Activated naive CD8-positive, alpha-beta T cell treated with anti-CD3 and anti-CD28 coated beads, Interleukin-2, amount 10 ng/mL, durations not matched to agents 7 days and 5 days (primary cell): Measurements from ENCODE around the gene KLHL36. TPM values are rescaled to one million over a fixed set of nuclear protein-coding genes. Genes with fewer than 3 reads are reported as not detected.

ENCODE experiments used
- ATAC-seq: fragments of 150-1000 bp; cut with Tn5 transposase; one replicate; pipeline ENCODE4 v1.10.0; 2021; ENCODE audit warnings: low read depth, moderate library complexity
- POLR2A ChIA-PET: fragments of 350-600 bp; sonication (Branson Sonifier 250); formaldehyde crosslinking; loops from one replicate; lab custom pipeline; 2021; ENCODE audit warnings: antibody characterized with exemption; lab: Charles Lee
- DNase-seq: peaks from one replicate; pipeline ENCODE4 v3.0.0; 2021
- H3K27ac Mint-ChIP-seq: one replicate; pipeline ENCODE4 v1.8.0; 2022; ENCODE audit warnings: mild to moderate bottlenecking, mixed read lengths
- H3K27me3 Mint-ChIP-seq: one replicate; pipeline ENCODE4 v1.8.0; 2022; ENCODE audit warnings: mild to moderate bottlenecking, moderate library complexity, mixed read lengths
- H3K36me3 Mint-ChIP-seq: one replicate; pipeline ENCODE4 v1.8.0; 2021; ENCODE audit warnings: mild to moderate bottlenecking, mixed read lengths
- H3K4me1 Mint-ChIP-seq: one replicate; pipeline ENCODE4 v1.8.0; 2021; ENCODE audit warnings: mixed read lengths
- H3K4me3 Mint-ChIP-seq: one replicate; pipeline ENCODE4 v1.8.0; 2022; ENCODE audit warnings: mild to moderate bottlenecking, moderate library complexity, mixed read lengths
- H3K9me3 Mint-ChIP-seq: one replicate; pipeline ENCODE4 v1.8.0; 2021; ENCODE audit warnings: mixed read lengths
- total RNA-seq, 2 experiments: library from RNA; stranded (reverse); gene quantifications; one replicate each; pipeline ENCODE4 v1.2.3, GENCODE V29; 2021

KLHL36 gene
- 10 to 100 TPM; 66.8 to 72.6 TPM for total RNA-seq

- DNase-seq (peak; percentile 87), ATAC-seq (peak; percentile 79)
- peaks cover 22% of the 10 kb centered on the region for H3K27me3 Mint-ChIP-seq
- peaks cover 27% of the 10 kb centered on the region for H3K36me3 Mint-ChIP-seq
- peak within 1 kb of the TSS; percentile 78 for H3K4me3 Mint-ChIP-seq
- POLR2A ChIA-PET: interaction anchor here (0.5 to 1.2 kb wide), 6 partner anchors 9 to 453 kb away, joined by 3 to 4 read pairs (median 3); no protein-coding TSS in a partner anchor
- H3K27ac Mint-ChIP-seq: peak within 1 kb of the TSS; percentile 83
- peaks cover 2% of the 10 kb centered on the region for H3K9me3 Mint-ChIP-seq
- peaks cover 33% of the 10 kb centered on the region for H3K4me1 Mint-ChIP-seq
Measured at GRCh38 chr16:84647828-84648594, at the start of gene KLHL36. Gene KLHL36 (plus strand): TSS chr16:84648511. CDS start chr16:84650868, 2,357 bp downstream.

- peaks cover 75% of the 10 kb centered on the region for H3K4me1 Mint-ChIP-seq
- POLR2A ChIA-PET: interaction anchor here (0.7 to 7.1 kb wide), 11 partner anchors 9 to 709 kb away, joined by 3 to 105 read pairs (median 10); partner anchors contain the start of gene COTL1
- peaks cover 42% of the 10 kb centered on the region for H3K36me3 Mint-ChIP-seq
- H3K27ac Mint-ChIP-seq: peak overlapping the region; percentile 92
- no peaks in the 10 kb centered on the region for H3K27me3 Mint-ChIP-seq
- DNase-seq (peak; percentile 63), ATAC-seq (peak; percentile 37)
- no peaks in the 10 kb centered on the region for H3K9me3 Mint-ChIP-seq
- H3K4me3 Mint-ChIP-seq: peak overlapping the region; percentile 80
Measured at GRCh38 chr16:84599521-84600202, 48.6 kb upstream of the KLHL36 start.

- H3K36me3 Mint-ChIP-seq: peaks cover 42% of the 10 kb centered on the region
- peaks cover 73% of the 10 kb centered on the region for H3K4me1 Mint-ChIP-seq
- H3K27me3 Mint-ChIP-seq: no peaks in the 10 kb centered on the region
- DNase-seq (no peak), ATAC-seq (peak; percentile 57)
- peak overlapping the region; percentile 80 for H3K4me3 Mint-ChIP-seq
- peak overlapping the region; percentile 92 for H3K27ac Mint-ChIP-seq
- H3K9me3 Mint-ChIP-seq: no peaks in the 10 kb centered on the region
- POLR2A ChIA-PET: interaction anchor here (0.7 to 7.1 kb wide), 10 partner anchors 8 to 708 kb away, joined by 4 to 105 read pairs (median 10); partner anchors contain the start of gene COTL1
Measured at GRCh38 chr16:84600343-84601229, 47.7 kb upstream of the KLHL36 start.

- POLR2A ChIA-PET: interaction anchor here (0.7 to 7.1 kb wide), 5 partner anchors 9 to 84 kb away, joined by 3 to 105 read pairs (median 4); partner anchors contain the start of gene COTL1
- Mint-ChIP-seq H3K27ac (peak overlapping the region; percentile 76), H3K27me3 (no peaks in the 10 kb centered on the region), H3K9me3 (no peaks in the 10 kb centered on the region), H3K36me3 (peaks cover 46% of the 10 kb centered on the region), H3K4me3 (peak overlapping the region; percentile 41), H3K4me1 (peaks cover 74% of the 10 kb centered on the region)
- ATAC-seq: no peak
- DNase-seq: no peak
Measured at GRCh38 chr16:84603140-84603816, 45.0 kb upstream of the KLHL36 start.

- H3K4me3 Mint-ChIP-seq: no peak overlapping the region
- ATAC-seq (no peak), DNase-seq (no peak)
- no peaks in the 10 kb centered on the region for H3K27me3 Mint-ChIP-seq
- no peaks in the 10 kb centered on the region for H3K9me3 Mint-ChIP-seq
- H3K4me1 Mint-ChIP-seq: peaks cover 78% of the 10 kb centered on the region
- POLR2A ChIA-PET: interaction anchor here (0.5 to 1.9 kb wide), 2 partner anchors 43 to 52 kb away, joined by 5 to 6 read pairs; no protein-coding TSS in a partner anchor
- H3K27ac Mint-ChIP-seq: peak overlapping the region; percentile 76
- H3K36me3 Mint-ChIP-seq: peaks cover 50% of the 10 kb centered on the region
Measured at GRCh38 chr16:84603940-84604339, 44.4 kb upstream of the KLHL36 start.

- ATAC-seq (no peak), DNase-seq (no peak)
- H3K36me3 Mint-ChIP-seq: peaks cover 53% of the 10 kb centered on the region
- H3K27ac Mint-ChIP-seq: peak overlapping the region; percentile 84
- peak overlapping the region; percentile 68 for H3K4me3 Mint-ChIP-seq
- H3K4me1 Mint-ChIP-seq: peaks cover 79% of the 10 kb centered on the region
- no peaks in the 10 kb centered on the region for H3K9me3 Mint-ChIP-seq
- no peaks in the 10 kb centered on the region for H3K27me3 Mint-ChIP-seq
- POLR2A ChIA-PET: interaction anchor here (0.5 kb wide), 1 partner anchor 44 kb away, joined by 6 read pairs; no protein-coding TSS in a partner anchor
Measured at GRCh38 chr16:84604477-84605013, 43.8 kb upstream of the KLHL36 start.

- H3K4me1 Mint-ChIP-seq: peaks cover 79% of the 10 kb centered on the region
- H3K27me3 Mint-ChIP-seq: no peaks in the 10 kb centered on the region
- H3K4me3 Mint-ChIP-seq: peak overlapping the region; percentile 25
- H3K27ac Mint-ChIP-seq: peak overlapping the region; percentile 84
- POLR2A ChIA-PET: interaction anchor here (1.6 to 3.9 kb wide), 3 partner anchors 11 to 91 kb away, joined by 5 to 24 read pairs (median 21); partner anchors contain the start of gene COTL1
- DNase-seq: no peak
- peaks cover 58% of the 10 kb centered on the region for H3K36me3 Mint-ChIP-seq
- no peak for ATAC-seq
- no peaks in the 10 kb centered on the region for H3K9me3 Mint-ChIP-seq
Measured at GRCh38 chr16:84605339-84605848, 42.9 kb upstream of the KLHL36 start.

- H3K4me1 Mint-ChIP-seq: peaks cover 78% of the 10 kb centered on the region
- DNase-seq (peak; percentile 75), ATAC-seq (peak; percentile 62)
- peaks cover 66% of the 10 kb centered on the region for H3K36me3 Mint-ChIP-seq
- no peaks in the 10 kb centered on the region for H3K27me3 Mint-ChIP-seq
- POLR2A ChIA-PET: interaction anchor here (0.8 to 3.9 kb wide), 11 partner anchors 9 to 92 kb away, joined by 3 to 32 read pairs (median 5); partner anchors contain the start of gene COTL1
- peak overlapping the region; percentile 75 for H3K27ac Mint-ChIP-seq
- H3K9me3 Mint-ChIP-seq: peaks cover 2% of the 10 kb centered on the region
- H3K4me3 Mint-ChIP-seq: peak overlapping the region; percentile 68
Measured at GRCh38 chr16:84606081-84606875, 42.0 kb upstream of the KLHL36 start.

GRCh38 chr16:84607061-84607460 lies 41.2 kb upstream of the KLHL36 start:
- Mint-ChIP-seq H3K36me3 (peaks cover 67% of the 10 kb centered on the region), H3K4me1 (peaks cover 79% of the 10 kb centered on the region), H3K27me3 (no peaks in the 10 kb centered on the region), H3K9me3 (peaks cover 2% of the 10 kb centered on the region), H3K27ac (peak overlapping the region; percentile 75), H3K4me3 (peak overlapping the region; percentile 68)
- DNase-seq (no peak), ATAC-seq (no peak)
- POLR2A ChIA-PET: interaction anchor here (0.8 to 3.9 kb wide), 11 partner anchors 10 to 92 kb away, joined by 3 to 32 read pairs (median 5); partner anchors contain the start of gene COTL1

GRCh38 chr16:84607694-84608093 lies 40.6 kb upstream of the KLHL36 start:
- Mint-ChIP-seq H3K27me3 (no peaks in the 10 kb centered on the region), H3K27ac (peak overlapping the region; percentile 75), H3K9me3 (peaks cover 2% of the 10 kb centered on the region), H3K36me3 (peaks cover 69% of the 10 kb centered on the region), H3K4me3 (peak overlapping the region; percentile 68), H3K4me1 (peaks cover 80% of the 10 kb centered on the region)
- POLR2A ChIA-PET: interaction anchor here (0.6 to 3.9 kb wide), 8 partner anchors 9 to 413 kb away, joined by 3 to 32 read pairs (median 4); partner anchors contain the start of gene COTL1
- ATAC-seq (peak; percentile 55), DNase-seq (no peak)

- peaks cover 68% of the 10 kb centered on the region for H3K36me3 Mint-ChIP-seq
- POLR2A ChIA-PET: interaction anchor here (0.7 to 3.9 kb wide), 10 partner anchors 8 to 414 kb away, joined by 3 to 32 read pairs (median 6); partner anchors contain the start of gene COTL1
- H3K4me3 Mint-ChIP-seq: peak overlapping the region; percentile 68
- H3K9me3 Mint-ChIP-seq: peaks cover 2% of the 10 kb centered on the region
- H3K27ac Mint-ChIP-seq: peak overlapping the region; percentile 75
- ATAC-seq (peak; percentile 57), DNase-seq (no peak)
- no peaks in the 10 kb centered on the region for H3K27me3 Mint-ChIP-seq
- peaks cover 80% of the 10 kb centered on the region for H3K4me1 Mint-ChIP-seq
Measured at GRCh38 chr16:84608282-84608681, 40.0 kb upstream of the KLHL36 start.
